HL-60 (cell line): ENCODE results near the gene BPIFA3.

Experiments used
- DNase-seq, 2 experiments: peaks; one replicate each; pipeline ENCODE4 v3.0.0-alpha.2; 2010 to 2020; ENCODE audit warnings: low read depth in 1 of 2, low spot score in 1 of 2
- H3K27ac ChIP-seq: fragments of 250-450 bp; sonication (Bioruptor Pico); replicated peaks from 2 replicates; pipeline ENCODE4 v1.5.1; 2020; ENCODE audit warnings: mild to moderate bottlenecking, moderate library complexity
- H3K27me3 ChIP-seq: fragments of 250-450 bp; sonication (Bioruptor Pico); 2 replicates; pipeline ENCODE4 v1.5.1; 2021; ENCODE audit warnings: mild to moderate bottlenecking, moderate library complexity; ENCODE audit not compliant: insufficient read depth, poor library complexity, severe bottlenecking
- H3K4me3 ChIP-seq: replicated peaks from 2 replicates; pipeline ENCODE4 v1.5.1; 2011; ENCODE audit warnings: mild to moderate bottlenecking, control low read depth, low read length; ENCODE audit not compliant: insufficient read depth
- GABPA ChIP-seq: IDR thresholded peaks from 2 replicates; pipeline ENCODE4 v1.6.1; 2012; ENCODE audit warnings: low read depth
- POLR2AphosphoS5 ChIP-seq: IDR thresholded peaks from 2 replicates; pipeline ENCODE4 v1.6.1; 2012; ENCODE audit warnings: low read depth
- REST ChIP-seq: IDR thresholded peaks from 2 replicates; pipeline ENCODE4 v1.6.1; 2012; ENCODE audit warnings: low read depth; ENCODE audit not compliant: insufficient replicate concordance
- SPI1 ChIP-seq: IDR thresholded peaks from 2 replicates; pipeline ENCODE4 v1.6.1; 2012; ENCODE audit warnings: low read depth, mild to moderate bottlenecking, borderline replicate concordance
- TF ChIP-seq, protein P1 (sequence below): IDR thresholded peaks from one replicate; pipeline ENCODE4 v1.5.1; 2011; ENCODE audit warnings: low read length, control low read depth, inconsistent platforms; ENCODE audit not compliant: insufficient read depth

Gene BPIFA3

GRCh38 chr20:33191484-33191883 lies 25.7 kb upstream of the BPIFA3 start:
- Histone ChIP-seq H3K27me3 (no peaks in the 10 kb centered on the region), H3K4me3 (no peak overlapping the region), H3K27ac (no peak overlapping the region)
- DNase-seq = no peak
- no peak for TF ChIP-seq GABPA
- TF ChIP-seq POLR2AphosphoS5 = no peak
- TF ChIP-seq, protein P1, sequence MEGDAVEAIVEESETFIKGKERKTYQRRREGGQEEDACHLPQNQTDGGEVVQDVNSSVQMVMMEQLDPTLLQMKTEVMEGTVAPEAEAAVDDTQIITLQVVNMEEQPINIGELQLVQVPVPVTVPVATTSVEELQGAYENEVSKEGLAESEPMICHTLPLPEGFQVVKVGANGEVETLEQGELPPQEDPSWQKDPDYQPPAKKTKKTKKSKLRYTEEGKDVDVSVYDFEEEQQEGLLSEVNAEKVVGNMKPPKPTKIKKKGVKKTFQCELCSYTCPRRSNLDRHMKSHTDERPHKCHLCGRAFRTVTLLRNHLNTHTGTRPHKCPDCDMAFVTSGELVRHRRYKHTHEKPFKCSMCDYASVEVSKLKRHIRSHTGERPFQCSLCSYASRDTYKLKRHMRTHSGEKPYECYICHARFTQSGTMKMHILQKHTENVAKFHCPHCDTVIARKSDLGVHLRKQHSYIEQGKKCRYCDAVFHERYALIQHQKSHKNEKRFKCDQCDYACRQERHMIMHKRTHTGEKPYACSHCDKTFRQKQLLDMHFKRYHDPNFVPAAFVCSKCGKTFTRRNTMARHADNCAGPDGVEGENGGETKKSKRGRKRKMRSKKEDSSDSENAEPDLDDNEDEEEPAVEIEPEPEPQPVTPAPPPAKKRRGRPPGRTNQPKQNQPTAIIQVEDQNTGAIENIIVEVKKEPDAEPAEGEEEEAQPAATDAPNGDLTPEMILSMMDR = no peak
- no peak for TF ChIP-seq SPI1
- TF ChIP-seq REST = no peak

DNA sequence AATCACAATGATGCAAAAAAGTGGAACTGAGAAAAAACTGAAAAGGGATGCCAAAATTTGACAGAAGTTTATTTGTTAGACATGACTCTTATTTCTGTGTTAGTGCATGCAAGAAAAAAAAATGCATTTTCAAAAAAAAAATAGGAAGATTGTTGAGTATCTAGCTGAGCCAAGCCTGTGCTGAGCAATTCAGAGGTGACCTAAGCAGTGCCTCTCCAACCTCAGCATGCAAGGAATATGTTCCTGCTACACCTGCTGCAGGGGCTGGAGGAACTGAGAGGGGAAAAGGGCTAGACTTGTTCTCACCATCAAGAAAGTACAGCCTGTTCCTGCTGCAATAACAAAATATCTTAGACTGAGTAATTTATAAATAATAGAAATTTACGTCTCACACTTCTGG lies 25.2 kb upstream of the BPIFA3 start:
- DNase-seq = no peak
- TF ChIP-seq REST (no peak), GABPA (no peak), SPI1 (no peak), POLR2AphosphoS5 (no peak)
- TF ChIP-seq, protein P1 = no peak
- Histone ChIP-seq H3K27me3 (no peaks in the 10 kb centered on the region), H3K4me3 (no peak overlapping the region), H3K27ac (no peak overlapping the region)

GRCh38 chr20:33192912-33193501 lies 24.1 kb upstream of the BPIFA3 start:
- no peak overlapping the region for H3K4me3 ChIP-seq
- no peak for TF ChIP-seq GABPA
- peak; percentile 90 for TF ChIP-seq REST
- no peak for DNase-seq
- no peak overlapping the region for H3K27ac ChIP-seq
- H3K27me3 ChIP-seq = no peaks in the 10 kb centered on the region

DNA sequence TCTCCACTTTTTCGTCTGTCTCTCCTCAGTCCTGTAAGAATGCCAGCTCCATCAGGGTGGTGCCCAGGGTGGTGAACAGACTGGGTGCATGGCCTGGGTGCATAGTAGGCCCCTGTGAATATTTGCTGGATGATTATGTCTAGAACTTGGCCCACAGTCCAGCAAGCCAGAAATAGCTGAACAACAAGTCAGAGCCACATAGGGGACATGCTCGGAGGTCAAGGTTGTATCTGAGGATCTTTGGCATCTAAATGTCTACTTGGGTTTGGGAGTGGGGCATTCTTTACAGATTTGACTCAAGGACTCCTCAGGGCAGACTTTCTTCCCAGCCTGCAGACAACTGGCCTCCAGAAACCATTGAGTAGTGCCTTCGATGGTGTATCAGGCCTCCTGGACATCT lies 18.1 kb upstream of the BPIFA3 start:
- Histone ChIP-seq H3K27ac (no peak overlapping the region), H3K4me3 (no peak overlapping the region), H3K27me3 (peaks cover 3% of the 10 kb centered on the region)
- no peak for DNase-seq
- TF ChIP-seq REST = no peak
- TF ChIP-seq POLR2AphosphoS5 = no peak
- TF ChIP-seq GABPA = no peak
- TF ChIP-seq, protein P1 = no peak
- TF ChIP-seq SPI1 = no peak
